HG03575 (cell line): ENCODE measurements around the gene PPIL1.

ENCODE experiments used
- ATAC-seq: cut with Tn5 transposase; IDR thresholded peaks from one replicate; pipeline ENCODE4 v1.9.1; 2021; ENCODE audit not compliant: unreplicated experiment, insufficient number of reproducible peaks, low FRiP score; ENCODE audit errors: extremely low read depth

Gene PPIL1

DNA sequence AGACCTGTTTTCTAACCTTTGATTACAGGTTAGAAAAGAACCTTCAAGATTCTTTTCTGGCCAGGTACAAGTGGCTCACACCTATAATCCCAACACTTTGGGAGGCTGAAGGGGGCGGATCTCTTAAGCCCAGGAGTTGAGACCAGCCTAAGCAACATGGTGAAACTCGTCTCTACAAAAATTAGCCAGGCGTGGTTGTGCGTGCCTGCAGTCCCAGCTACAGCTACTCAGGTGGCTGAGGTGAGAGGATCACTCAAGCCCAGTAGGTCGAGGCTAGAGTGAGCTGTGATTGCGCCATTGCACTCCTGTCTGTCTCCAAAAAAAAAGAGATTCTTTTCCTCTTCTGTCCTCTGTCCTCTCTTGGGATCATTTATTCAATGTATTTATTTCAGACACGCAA is 14.5 kb downstream of the PPIL1 start:
- ATAC-seq = no peak

DNA sequence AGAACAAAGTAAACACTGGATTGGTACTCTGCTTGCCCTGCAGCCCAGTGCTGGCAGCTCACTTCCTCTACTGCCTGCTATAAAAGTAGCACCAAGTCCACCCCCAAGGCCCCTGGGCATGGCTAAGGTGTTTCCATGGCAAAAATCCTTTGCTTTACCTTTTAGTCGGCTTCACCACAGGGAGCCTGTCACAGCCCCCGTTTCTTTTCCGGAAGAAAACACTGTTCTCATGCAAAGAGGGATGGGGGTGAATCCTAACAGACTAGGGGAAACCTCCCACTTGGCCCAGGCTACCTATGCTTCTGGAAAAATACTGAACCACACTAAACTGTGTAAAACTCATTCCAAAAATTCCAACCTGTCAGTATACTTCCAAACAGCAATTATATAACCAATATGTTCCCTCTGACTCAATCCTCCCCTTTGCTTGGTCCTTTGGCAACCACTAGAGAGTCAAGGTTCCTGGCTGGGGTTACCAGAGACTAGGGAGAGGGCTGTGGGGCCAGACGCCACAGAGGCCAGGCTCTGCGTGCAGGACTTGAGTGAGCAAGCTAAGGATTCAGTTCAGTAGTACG is 16.1 kb downstream of the PPIL1 start:
- no peak for ATAC-seq

DNA sequence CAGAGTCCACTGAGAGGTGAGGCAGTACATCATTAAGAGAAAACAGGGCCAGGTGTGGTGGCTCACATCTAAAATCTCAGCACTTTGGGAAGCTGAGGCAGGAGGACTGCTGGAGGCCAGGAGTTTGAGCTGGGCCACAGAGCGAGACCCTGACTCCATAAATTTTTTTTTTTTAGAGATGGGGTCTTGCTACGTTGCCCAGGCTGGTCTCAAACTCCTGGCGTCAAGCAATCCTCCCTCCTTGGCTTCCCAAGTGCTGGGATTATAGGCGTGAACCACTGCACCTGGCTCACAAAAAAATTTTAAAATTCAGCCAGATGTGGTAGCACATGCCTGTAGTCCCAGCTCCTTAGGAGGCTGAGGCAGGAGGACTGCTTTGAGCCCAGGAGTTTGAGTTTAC is 17.3 kb downstream of the PPIL1 start:
- ATAC-seq = no peak

GRCh38 chr6:36856277-36856676 is 18.3 kb downstream of the PPIL1 start:
- ATAC-seq = no peak

GRCh38 chr6:36855750-36856149 is 18.9 kb downstream of the PPIL1 start:
- no peak for ATAC-seq

DNA sequence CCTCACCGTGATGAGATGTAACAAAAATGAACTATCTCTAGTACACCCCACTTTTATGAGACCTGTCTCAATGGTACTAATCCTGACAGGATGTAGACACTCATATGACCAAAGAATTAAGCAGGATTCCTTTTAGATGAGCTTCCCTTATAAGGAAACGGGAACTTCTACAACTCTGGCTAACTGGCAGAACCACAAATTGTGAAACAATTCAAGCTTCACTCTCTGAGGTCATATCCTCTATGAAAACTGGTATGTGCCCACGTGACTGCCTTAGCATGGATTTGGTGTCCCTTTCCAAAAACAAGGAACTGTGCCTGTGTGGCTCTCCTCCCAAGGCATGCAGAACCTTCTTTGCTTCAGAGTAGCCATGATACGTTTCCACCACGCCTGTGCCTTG is 21.3 kb downstream of the PPIL1 start:
- no peak for ATAC-seq

GRCh38 chr6:36852481-36853147 is 22.0 kb downstream of the PPIL1 start:
- ATAC-seq = no peak

- ATAC-seq = no peak
Measured at GRCh38 chr6:36851626-36852025, 23.0 kb downstream of the PPIL1 start.

- ATAC-seq = no peak
Measured at GRCh38 chr6:36851149-36851614, 23.4 kb downstream of the PPIL1 start.

- no peak for ATAC-seq
Measured at GRCh38 chr6:36850021-36850420, 24.6 kb downstream of the PPIL1 start.

- ATAC-seq = no peak
Measured at GRCh38 chr6:36848658-36849441, 25.8 kb downstream of the PPIL1 start.

- ATAC-seq = no peak
Measured at GRCh38 chr6:36847991-36848390, 26.6 kb downstream of the PPIL1 start.

GRCh38 chr6:36847152-36847551 is 27.5 kb downstream of the PPIL1 start:
- ATAC-seq = no peak

- no peak for ATAC-seq
Measured at GRCh38 chr6:36845233-36845632, 29.4 kb downstream of the PPIL1 start.

GRCh38 chr6:36844232-36845170 is 30.1 kb downstream of the PPIL1 start:
- no peak for ATAC-seq

GRCh38 chr6:36843170-36843569 is 31.4 kb downstream of the PPIL1 start:
- ATAC-seq = no peak

DNA sequence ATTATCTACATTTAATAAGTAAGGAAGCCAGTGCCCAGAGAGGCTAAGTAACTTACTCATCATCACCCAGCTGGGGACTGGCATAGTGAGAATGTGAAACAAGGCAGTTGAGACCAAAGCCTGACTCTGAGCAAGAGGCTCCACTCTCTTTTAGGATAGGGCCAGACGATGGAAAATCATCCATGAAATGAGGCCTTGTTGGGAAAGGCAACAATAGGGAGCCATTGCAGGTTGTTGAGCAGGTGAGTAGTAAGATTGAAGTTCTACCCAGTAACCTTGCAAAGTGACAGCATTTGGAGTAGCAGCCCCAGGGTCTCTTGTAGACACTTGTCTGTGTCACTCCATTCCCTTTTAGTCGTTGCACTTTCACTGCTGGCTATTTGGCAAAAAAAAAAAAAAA is 32.8 kb downstream of the PPIL1 start:
- ATAC-seq = no peak

- no peak for ATAC-seq
Measured at GRCh38 chr6:36840432-36841403, 33.9 kb downstream of the PPIL1 start.
